Measurements from ENCODE around the gene POLR3E. TPM values are rescaled to one million over a fixed set of nuclear protein-coding genes. Genes with fewer than 3 reads are reported as not detected.
A peak's percentile ranks its signal among the peaks of the same experiment; 100 is the strongest.

POLR3E gene
- total RNA-seq, 1 donor from 2014 or later = 102 TPM

GRCh38 chr16:22272870-22273650 is 24.1 kb upstream of the POLR3E start:
- no peak for DNase-seq
- no peaks in the 10 kb centered on the region for H3K9me3 Mint-ChIP-seq
- peaks cover 35% of the 10 kb centered on the region for H3K36me3 Mint-ChIP-seq (ENCODE audit: low read depth)
- peaks cover 7% of the 10 kb centered on the region for H3K4me1 Mint-ChIP-seq
- no peaks in the 10 kb centered on the region for H3K27me3 Mint-ChIP-seq
- H3K4me3 Mint-ChIP-seq = no peak overlapping the region
- intact Hi-C loops (cut with micrococcal nuclease) = no loop called here
- no peak overlapping the region for H3K27ac Mint-ChIP-seq

GRCh38 chr16:22274916-22275315 is 22.3 kb upstream of the POLR3E start:
- Mint-ChIP-seq H3K27ac (no peak overlapping the region), H3K27me3 (no peaks in the 10 kb centered on the region), H3K9me3 (no peaks in the 10 kb centered on the region), H3K4me3 (no peak overlapping the region), H3K36me3 (ENCODE audit: low read depth) (peaks cover 30% of the 10 kb centered on the region), H3K4me1 (peaks cover 7% of the 10 kb centered on the region)
- intact Hi-C loops (cut with micrococcal nuclease) = no loop called here
- no peak for DNase-seq

DNA sequence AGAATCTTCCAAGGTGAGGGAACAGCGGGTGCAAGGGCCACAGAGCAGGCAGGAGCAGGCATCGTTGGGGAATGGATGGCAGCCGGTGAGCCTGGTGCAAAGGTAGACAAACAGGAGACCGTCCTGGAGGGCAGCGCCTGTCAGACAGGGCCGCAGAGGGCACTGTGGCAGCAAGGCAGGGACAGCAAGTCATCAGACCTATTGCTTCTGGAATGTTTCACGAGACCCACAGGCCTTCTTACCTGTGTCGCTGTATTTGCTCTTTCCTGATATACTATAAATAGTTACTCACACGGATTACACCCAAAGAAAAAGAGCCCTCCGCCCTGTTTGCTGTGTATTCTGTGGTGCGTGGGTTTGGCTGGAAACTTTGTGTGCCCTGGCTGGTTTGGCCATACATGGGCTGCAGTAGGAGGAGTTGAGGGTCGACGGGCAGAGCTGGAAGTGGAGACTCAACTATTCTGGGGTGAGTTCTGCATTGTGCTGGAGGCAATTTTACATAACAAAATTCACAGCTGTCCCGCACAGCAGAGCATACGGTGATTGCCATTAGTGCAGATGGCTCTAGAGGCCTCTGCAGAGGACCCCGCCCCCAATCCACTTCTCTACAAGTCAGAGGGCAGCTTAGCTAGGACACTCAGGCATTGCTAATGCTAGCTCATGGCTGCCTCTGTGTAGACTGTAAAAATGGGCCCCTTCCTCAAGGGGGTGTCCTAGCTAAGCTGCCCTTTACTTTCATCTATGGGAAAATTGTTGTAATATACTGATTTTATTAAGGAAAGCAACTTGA is 18.6 kb upstream of the POLR3E start:
- Mint-ChIP-seq H3K36me3 (ENCODE audit: low read depth) (peaks cover 32% of the 10 kb centered on the region), H3K4me1 (no peaks in the 10 kb centered on the region), H3K27me3 (no peaks in the 10 kb centered on the region), H3K4me3 (no peak overlapping the region), H3K9me3 (no peaks in the 10 kb centered on the region), H3K27ac (no peak overlapping the region)
- intact Hi-C loops (cut with micrococcal nuclease) = no loop called here
- DNase-seq = no peak

DNA sequence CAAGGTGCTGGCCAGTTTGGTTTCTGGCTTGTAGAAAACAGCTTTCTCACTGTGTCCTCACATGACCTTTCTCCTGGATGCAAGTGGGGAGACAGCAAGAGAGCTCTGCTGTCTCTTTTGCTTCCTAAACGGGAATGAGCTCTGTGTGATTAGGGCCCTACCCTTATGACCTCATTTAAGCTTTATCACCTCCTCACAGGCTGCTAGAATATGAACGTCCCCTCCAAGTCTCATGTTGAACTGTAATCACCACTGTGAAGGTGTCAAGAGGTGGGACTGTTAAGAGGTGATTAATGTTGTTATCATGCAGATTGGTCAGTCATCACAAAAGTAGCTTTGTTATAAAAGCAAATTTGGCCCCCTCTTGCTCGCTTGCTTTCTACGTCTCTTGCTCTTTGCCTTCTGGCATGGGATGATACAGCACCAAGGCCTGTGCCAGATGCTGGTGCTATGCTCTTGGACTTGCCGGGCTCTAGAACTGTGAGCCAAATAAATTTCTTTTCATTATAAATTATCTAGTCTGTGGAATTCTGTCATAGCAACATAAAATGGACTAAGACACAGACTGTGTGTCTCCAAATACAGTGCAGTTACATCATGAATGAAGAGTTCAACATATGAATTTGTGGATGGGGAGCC is 14.8 kb upstream of the POLR3E start:
- Mint-ChIP-seq H3K36me3 (ENCODE audit: low read depth) (peaks cover 45% of the 10 kb centered on the region), H3K4me3 (no peak overlapping the region), H3K9me3 (no peaks in the 10 kb centered on the region), H3K27me3 (no peaks in the 10 kb centered on the region), H3K4me1 (no peaks in the 10 kb centered on the region), H3K27ac (no peak overlapping the region)
- intact Hi-C loops (cut with micrococcal nuclease) = no loop called here
- no peak for DNase-seq

DNA sequence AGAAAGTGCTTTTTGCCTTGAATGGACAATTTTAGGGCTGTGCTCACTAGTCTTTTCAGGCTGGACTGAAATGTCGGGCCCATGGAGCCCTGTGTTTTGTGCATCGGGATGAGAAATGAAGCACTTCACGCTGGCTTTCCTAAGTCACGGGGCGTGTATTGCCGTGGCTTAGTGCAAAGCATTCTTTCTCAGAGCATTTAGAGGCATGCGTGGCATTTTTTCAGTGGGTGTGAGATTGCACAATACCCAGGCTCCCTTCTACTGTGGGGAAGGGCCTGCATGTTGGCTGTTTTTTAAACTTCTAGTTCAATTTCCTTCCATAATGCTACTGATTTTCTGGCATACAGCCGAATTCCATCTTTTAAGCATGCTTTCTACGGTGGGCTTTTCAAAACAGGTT is 12.6 kb upstream of the POLR3E start:
- Mint-ChIP-seq H3K4me1 (no peaks in the 10 kb centered on the region), H3K27me3 (no peaks in the 10 kb centered on the region), H3K4me3 (no peak overlapping the region), H3K27ac (no peak overlapping the region), H3K9me3 (no peaks in the 10 kb centered on the region), H3K36me3 (ENCODE audit: low read depth) (peaks cover 36% of the 10 kb centered on the region)
- DNase-seq = no peak
- intact Hi-C loops (cut with micrococcal nuclease) = no loop called here

DNA sequence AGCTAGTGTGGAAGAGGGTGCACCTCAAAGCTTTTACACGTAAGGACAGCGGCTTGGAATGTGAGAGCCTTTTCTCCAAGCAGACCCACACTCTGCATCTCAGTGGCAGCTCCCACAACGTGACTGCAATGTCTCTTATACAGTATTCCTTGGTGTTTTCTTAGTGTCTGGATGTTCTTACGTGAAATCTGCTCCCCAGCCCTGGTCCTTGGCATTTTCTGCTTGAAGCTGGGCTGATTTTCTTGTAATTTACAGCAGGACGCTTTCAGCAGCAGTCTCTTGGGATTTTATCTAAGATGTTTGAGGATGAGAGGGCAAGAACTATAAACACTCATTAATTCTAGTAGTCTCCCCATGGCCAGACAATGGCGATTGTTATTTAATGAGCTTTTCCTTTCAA is 12.1 kb upstream of the POLR3E start:
- Mint-ChIP-seq H3K36me3 (ENCODE audit: low read depth) (peaks cover 35% of the 10 kb centered on the region), H3K4me3 (no peak overlapping the region)
- intact Hi-C loops (cut with micrococcal nuclease) = no loop called here

DNA sequence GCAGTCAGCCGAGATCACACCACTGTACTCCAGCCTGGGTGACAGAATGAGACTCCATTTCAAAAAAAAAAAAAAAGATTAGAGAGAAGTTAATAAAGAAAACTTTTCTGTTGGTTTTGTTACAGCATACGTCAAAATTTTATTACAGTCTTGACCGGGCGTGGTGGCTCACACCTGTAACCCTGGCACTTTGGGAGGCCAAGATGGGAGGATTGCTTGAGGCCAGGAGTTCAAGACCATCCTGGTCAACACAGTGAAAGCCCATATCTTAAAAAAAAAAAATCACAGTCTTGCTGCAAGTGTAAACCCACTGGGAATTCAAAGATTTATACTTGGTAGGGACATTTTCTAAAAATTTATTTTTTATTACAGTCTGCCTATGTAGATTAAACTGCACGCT is 6.2 kb upstream of the POLR3E start:
- H3K9me3 Mint-ChIP-seq = no peaks in the 10 kb centered on the region
- H3K27me3 Mint-ChIP-seq = no peaks in the 10 kb centered on the region
- DNase-seq = no peak
- intact Hi-C loops (cut with micrococcal nuclease) = loop anchor here (10.0 kb wide), 1 partner anchor 46 kb away; no protein-coding TSS in a partner anchor
- peaks cover 2% of the 10 kb centered on the region for H3K36me3 Mint-ChIP-seq (ENCODE audit: low read depth)
- no peak overlapping the region for H3K4me3 Mint-ChIP-seq
- H3K27ac Mint-ChIP-seq = no peak overlapping the region
- H3K4me1 Mint-ChIP-seq = no peaks in the 10 kb centered on the region

More for the DNA sequence above, 12.1 kb upstream of the POLR3E start:
- H3K4me1 Mint-ChIP-seq = no peaks in the 10 kb centered on the region
- H3K9me3 Mint-ChIP-seq = no peaks in the 10 kb centered on the region
- no peak for DNase-seq
- no peak overlapping the region for H3K27ac Mint-ChIP-seq
- no peaks in the 10 kb centered on the region for H3K27me3 Mint-ChIP-seq

DNA sequence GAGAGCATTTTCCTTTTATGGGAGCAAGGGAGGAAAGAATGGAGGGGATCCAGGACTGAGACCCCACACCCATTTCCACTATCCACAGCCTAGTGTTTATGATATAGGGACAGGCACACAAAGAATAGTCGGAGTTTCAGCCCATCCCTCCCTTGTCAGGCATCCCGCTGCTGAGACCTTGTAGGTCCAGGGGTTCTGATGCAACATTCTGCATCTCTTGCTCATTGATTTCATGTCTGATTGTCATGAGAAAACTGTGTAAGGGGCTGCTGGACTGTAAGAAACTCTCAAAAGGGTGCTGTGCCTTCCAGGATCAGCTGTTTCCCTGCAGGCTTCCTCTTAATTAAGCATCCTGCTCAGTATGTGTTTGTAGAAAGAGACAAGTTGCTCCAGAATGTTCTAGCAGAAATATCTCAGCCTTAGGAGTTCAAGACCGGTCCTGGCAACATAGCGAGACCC is 5.3 kb upstream of the POLR3E start:
- DNase-seq = no peak
- Mint-ChIP-seq H3K36me3 (ENCODE audit: low read depth) (peaks cover under 1% of the 10 kb centered on the region), H3K27ac (no peak overlapping the region), H3K27me3 (no peaks in the 10 kb centered on the region), H3K4me1 (peaks cover 4% of the 10 kb centered on the region), H3K9me3 (no peaks in the 10 kb centered on the region), H3K4me3 (no peak overlapping the region)
- intact Hi-C loops (cut with micrococcal nuclease) = loop anchor here (10.0 kb wide), 1 partner anchor 47 kb away; no protein-coding TSS in a partner anchor

DNA sequence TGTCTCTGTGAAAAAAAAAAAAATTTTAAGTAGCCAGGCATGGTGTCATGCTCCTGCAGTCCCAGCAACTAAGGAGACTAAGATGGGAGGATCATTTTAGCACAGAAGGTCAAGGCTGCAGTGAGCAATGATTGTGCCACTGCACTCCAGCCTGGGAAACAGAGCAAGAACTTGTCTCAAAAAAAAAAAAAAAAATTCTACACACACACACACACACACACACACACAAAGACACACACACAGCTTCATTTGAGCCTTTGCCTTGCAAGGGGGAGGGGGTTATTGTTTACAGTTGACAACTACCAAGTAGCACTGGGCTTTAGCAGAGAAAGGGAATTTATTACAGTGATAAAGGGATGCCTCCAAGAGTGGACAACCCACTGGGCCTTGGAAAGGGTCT is 4.9 kb upstream of the POLR3E start:
- peaks cover 4% of the 10 kb centered on the region for H3K4me1 Mint-ChIP-seq
- no peak overlapping the region for H3K4me3 Mint-ChIP-seq
- no peaks in the 10 kb centered on the region for H3K9me3 Mint-ChIP-seq
- no peak for DNase-seq
- no peaks in the 10 kb centered on the region for H3K27me3 Mint-ChIP-seq
- H3K27ac Mint-ChIP-seq = no peak overlapping the region
- H3K36me3 Mint-ChIP-seq (ENCODE audit: low read depth) = peaks cover 4% of the 10 kb centered on the region
- intact Hi-C loops (cut with micrococcal nuclease) = loop anchor here (10.0 kb wide), 1 partner anchor 48 kb away; no protein-coding TSS in a partner anchor

GRCh38 chr16:22293137-22294106 is 3.8 kb upstream of the POLR3E start:
- Mint-ChIP-seq H3K36me3 (ENCODE audit: low read depth) (peaks cover 11% of the 10 kb centered on the region), H3K27ac (peak overlapping the region; percentile 51), H3K9me3 (no peaks in the 10 kb centered on the region), H3K27me3 (no peaks in the 10 kb centered on the region), H3K4me3 (no peak overlapping the region), H3K4me1 (peaks cover 8% of the 10 kb centered on the region)
- DNase-seq = no peak
- intact Hi-C loops (cut with micrococcal nuclease) = loop anchor here (10.0 kb wide), 1 partner anchor 49 kb away; no protein-coding TSS in a partner anchor

GRCh38 chr16:22296225-22297113 is 740 bp upstream of the POLR3E start:
- H3K4me3 Mint-ChIP-seq = peak overlapping the region; percentile 94
- no peaks in the 10 kb centered on the region for H3K9me3 Mint-ChIP-seq
- H3K36me3 Mint-ChIP-seq (ENCODE audit: low read depth) = peaks cover 27% of the 10 kb centered on the region
- H3K27me3 Mint-ChIP-seq = no peaks in the 10 kb centered on the region
- peak overlapping the region; percentile 97 for H3K27ac Mint-ChIP-seq
- peaks cover 30% of the 10 kb centered on the region for H3K4me1 Mint-ChIP-seq
- intact Hi-C loops (cut with micrococcal nuclease) = loop anchor here (1.0 to 10.0 kb wide), 7 partner anchors 52 to 343 kb away; partner anchors contain the start of genes CDR2, EEF2K, PDZD9 and UQCRC2
- DNase-seq = no peak

Measured in activated CD4-positive, alpha-beta T cell treated with anti-CD3 and anti-CD28 coated beads, Interleukin-2, amount 10 ng/mL, durations not matched to agents 24 days and 14 days (primary cell).